ENCODE data around the gene CEMIP. TPM values are rescaled to one million over a fixed set of nuclear protein-coding genes. Genes with fewer than 3 reads are reported as not detected.

The CEMIP gene
- polyA plus RNA-seq, 1 donor (not counting 4 experiments of a cell fraction or from before 2014, with no cell fraction given), result 2.3 TPM

DNA sequence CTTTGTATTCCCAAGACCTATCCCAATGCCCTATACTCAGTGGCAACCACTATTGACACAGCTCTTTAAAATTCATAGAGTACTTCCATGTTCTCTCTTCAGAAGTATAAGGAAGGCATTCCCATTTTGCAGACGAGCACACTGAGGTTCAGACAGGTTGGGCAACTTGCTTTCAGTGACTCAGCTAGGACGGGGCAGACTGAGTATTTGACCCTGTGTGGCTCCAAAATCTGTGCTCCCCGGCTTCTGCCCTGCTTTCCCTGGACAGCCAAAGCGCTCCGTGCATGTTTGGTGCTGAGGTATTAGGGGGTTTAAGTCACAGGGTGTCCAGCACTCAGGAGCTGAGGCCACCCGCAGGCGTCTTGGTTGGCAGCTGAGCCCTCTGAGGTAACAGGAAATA is 59.5 kb downstream of the CEMIP start:
- H2AFZ ChIP-seq (ENCODE audit: control insufficient read depth, low read length), result no peak overlapping the region
- H3K9me1 ChIP-seq (ENCODE audit: control insufficient read depth, extremely low read depth, insufficient read depth, low read length), result no peaks in the 10 kb centered on the region
- no peaks in the 10 kb centered on the region for H3K9me3 ChIP-seq (ENCODE audit: control insufficient read depth, low read depth, low read length)
- no peaks in the 10 kb centered on the region for H3K4me1 ChIP-seq (ENCODE audit: control insufficient read depth, extremely low read depth, insufficient read depth, low read length)
- no peak overlapping the region for H3K4me3 ChIP-seq (ENCODE audit: control insufficient read depth in 2 of 3, extremely low read depth in 1 of 3, insufficient read depth in 2 of 3, low read depth in 1 of 3, low read length in 3 of 3)
- H3K27ac ChIP-seq (ENCODE audit: control insufficient read depth, insufficient read depth, low read length), result no peak overlapping the region
- no peaks in the 10 kb centered on the region for H3K79me2 ChIP-seq (ENCODE audit: control insufficient read depth, insufficient read depth, low read length)
- dilution Hi-C loops (cut with MboI; ENCODE audit: extremely low pct_ligation_motif_present, low sequenced_read_pairs), result no loop called here
- H3K36me3 ChIP-seq (ENCODE audit: control insufficient read depth in 2 of 2, extremely low read depth in 1 of 2, insufficient read depth in 2 of 2, low read length in 2 of 2), result no peaks in the 10 kb centered on the region
- TF ChIP-seq EZH2 (IDR thresholded peaks at IDR 0.05; ENCODE audit: low read length), result no peak
- TF ChIP-seq, protein P1, sequence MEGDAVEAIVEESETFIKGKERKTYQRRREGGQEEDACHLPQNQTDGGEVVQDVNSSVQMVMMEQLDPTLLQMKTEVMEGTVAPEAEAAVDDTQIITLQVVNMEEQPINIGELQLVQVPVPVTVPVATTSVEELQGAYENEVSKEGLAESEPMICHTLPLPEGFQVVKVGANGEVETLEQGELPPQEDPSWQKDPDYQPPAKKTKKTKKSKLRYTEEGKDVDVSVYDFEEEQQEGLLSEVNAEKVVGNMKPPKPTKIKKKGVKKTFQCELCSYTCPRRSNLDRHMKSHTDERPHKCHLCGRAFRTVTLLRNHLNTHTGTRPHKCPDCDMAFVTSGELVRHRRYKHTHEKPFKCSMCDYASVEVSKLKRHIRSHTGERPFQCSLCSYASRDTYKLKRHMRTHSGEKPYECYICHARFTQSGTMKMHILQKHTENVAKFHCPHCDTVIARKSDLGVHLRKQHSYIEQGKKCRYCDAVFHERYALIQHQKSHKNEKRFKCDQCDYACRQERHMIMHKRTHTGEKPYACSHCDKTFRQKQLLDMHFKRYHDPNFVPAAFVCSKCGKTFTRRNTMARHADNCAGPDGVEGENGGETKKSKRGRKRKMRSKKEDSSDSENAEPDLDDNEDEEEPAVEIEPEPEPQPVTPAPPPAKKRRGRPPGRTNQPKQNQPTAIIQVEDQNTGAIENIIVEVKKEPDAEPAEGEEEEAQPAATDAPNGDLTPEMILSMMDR (optimal IDR thresholded peaks at IDR 0.05 in 1 of 3, IDR thresholded peaks at IDR 0.05 in 1 of 3, conservative IDR thresholded peaks at IDR 0.05 in 1 of 3; ENCODE audit: extremely low read depth in 1 of 3, insufficient read depth in 2 of 3, low read length in 3 of 3), result no peak
- DNase-seq (ENCODE audit: low read depth, low spot score) (no peak), FAIRE-seq (no peak)
- H4K20me1 ChIP-seq (ENCODE audit: control insufficient read depth, extremely low read depth, insufficient read depth, low read length), result no peaks in the 10 kb centered on the region
- no peak overlapping the region for H3K9ac ChIP-seq (ENCODE audit: control insufficient read depth, extremely low read depth, insufficient read depth, low read length)
- no peak overlapping the region for H3K4me2 ChIP-seq (ENCODE audit: control insufficient read depth, extremely low read depth, insufficient read depth, low read depth, low read length)
- no peaks in the 10 kb centered on the region for H3K27me3 ChIP-seq (ENCODE audit: control insufficient read depth, extremely low read depth, insufficient read depth, low read length)

DNA sequence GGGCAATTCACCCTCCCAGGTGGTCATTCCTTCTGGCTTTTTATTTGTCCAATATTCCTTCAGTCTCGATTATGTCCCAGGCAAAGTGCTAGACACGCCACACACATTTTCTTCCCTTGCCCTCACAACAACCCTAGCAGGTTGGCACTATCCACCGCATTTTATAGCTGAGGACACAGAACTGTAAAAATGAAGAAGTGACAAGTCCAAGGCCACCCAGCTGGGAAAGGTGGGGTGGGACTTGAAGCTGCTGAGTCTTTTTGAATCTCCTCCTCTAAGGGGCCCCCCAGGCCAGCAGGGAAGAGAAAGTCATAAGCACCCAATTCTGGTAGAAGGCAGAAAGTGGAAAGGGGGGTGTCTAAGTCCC is 60.6 kb downstream of the CEMIP start:
- Histone ChIP-seq H3K4me1 (ENCODE audit: control insufficient read depth, extremely low read depth, insufficient read depth, low read length) (peaks cover 7% of the 10 kb centered on the region), H3K79me2 (ENCODE audit: control insufficient read depth, insufficient read depth, low read length) (no peaks in the 10 kb centered on the region), H3K9me3 (ENCODE audit: control insufficient read depth, low read depth, low read length) (no peaks in the 10 kb centered on the region), H3K27me3 (ENCODE audit: control insufficient read depth, extremely low read depth, insufficient read depth, low read length) (no peaks in the 10 kb centered on the region), H3K4me3 (ENCODE audit: control insufficient read depth in 2 of 3, extremely low read depth in 1 of 3, insufficient read depth in 2 of 3, low read depth in 1 of 3, low read length in 3 of 3) (no peak overlapping the region), H2AFZ (ENCODE audit: control insufficient read depth, low read length) (no peak overlapping the region), H3K36me3 (ENCODE audit: control insufficient read depth in 2 of 2, extremely low read depth in 1 of 2, insufficient read depth in 2 of 2, low read length in 2 of 2) (no peaks in the 10 kb centered on the region), H4K20me1 (ENCODE audit: control insufficient read depth, extremely low read depth, insufficient read depth, low read length) (no peaks in the 10 kb centered on the region), H3K27ac (ENCODE audit: control insufficient read depth, insufficient read depth, low read length) (no peak overlapping the region), H3K4me2 (ENCODE audit: control insufficient read depth, extremely low read depth, insufficient read depth, low read depth, low read length) (no peak overlapping the region), H3K9me1 (ENCODE audit: control insufficient read depth, extremely low read depth, insufficient read depth, low read length) (no peaks in the 10 kb centered on the region), H3K9ac (ENCODE audit: control insufficient read depth, extremely low read depth, insufficient read depth, low read length) (no peak overlapping the region)
- DNase-seq (ENCODE audit: low read depth, low spot score) (no peak), FAIRE-seq (no peak)
- no peak for TF ChIP-seq EZH2 (IDR thresholded peaks at IDR 0.05; ENCODE audit: low read length)
- TF ChIP-seq, protein P1 (optimal IDR thresholded peaks at IDR 0.05 in 1 of 3, IDR thresholded peaks at IDR 0.05 in 1 of 3, conservative IDR thresholded peaks at IDR 0.05 in 1 of 3; ENCODE audit: extremely low read depth in 1 of 3, insufficient read depth in 2 of 3, low read length in 3 of 3), result no peak
- dilution Hi-C loops (cut with MboI; ENCODE audit: extremely low pct_ligation_motif_present, low sequenced_read_pairs), result no loop called here

Measured in keratinocyte (primary cell).